AG04450 (cell line): Measurements from ENCODE around the gene DENND1C. TPM values are rescaled to one million over a fixed set of nuclear protein-coding genes. Genes with fewer than 3 reads are reported as not detected.

ENCODE experiments used
- CTCF ChIA-PET: fragments of 300-600, 350-600 bp; formaldehyde crosslinking; extraction: SDS; loops from one replicate; lab custom pipeline; 2022; ENCODE audit warnings: antibody characterized with exemption, inconsistent platforms; lab: Charles Lee
- POLR2A ChIA-PET: fragments of 350-600 bp; formaldehyde crosslinking; extraction: SDS; loops from one replicate; lab custom pipeline; 2021; ENCODE audit warnings: antibody characterized with exemption, inconsistent platforms; lab: Yijun Ruan, JAX
- DNase-seq: peaks from one replicate; pipeline ENCODE4 v3.0.0-alpha.2; 2011; ENCODE audit warnings: low read depth, low spot score
- H3K27ac ChIP-seq: one replicate; pipeline ENCODE4 v1.5.1; 2012; ENCODE audit warnings: low read depth, low read length, control low read depth
- H3K27me3 ChIP-seq: one replicate; pipeline ENCODE4 v1.6.0; 2012; ENCODE audit warnings: low read length; ENCODE audit not compliant: control insufficient read depth, insufficient read depth
- H3K4me3 ChIP-seq: 2 replicates; pipeline ENCODE4 v1.5.1; 2011; ENCODE audit warnings: mild to moderate bottlenecking, low read depth, low read length, control low read depth
- H3K9me3 ChIP-seq: 2 replicates; pipeline ENCODE4 v1.5.1; 2012; ENCODE audit warnings: low read length; ENCODE audit not compliant: control insufficient read depth, insufficient read depth
- polyA plus RNA-seq: library from polyadenylated mRNA; depleted of rRNA; stranded (reverse); fragments of >200 nt; gene quantifications from 2 replicates; pipeline ENCODE4 v1.2.3, GENCODE V29; 2011
- TF ChIP-seq, protein P1 (sequence below): IDR thresholded peaks from 2 replicates; pipeline ENCODE4 v1.5.1; 2011; ENCODE audit warnings: low read depth, low read length, control low read depth, inconsistent platforms

DENND1C gene
- polyA plus RNA-seq, 1 experiment = not detected

DNA sequence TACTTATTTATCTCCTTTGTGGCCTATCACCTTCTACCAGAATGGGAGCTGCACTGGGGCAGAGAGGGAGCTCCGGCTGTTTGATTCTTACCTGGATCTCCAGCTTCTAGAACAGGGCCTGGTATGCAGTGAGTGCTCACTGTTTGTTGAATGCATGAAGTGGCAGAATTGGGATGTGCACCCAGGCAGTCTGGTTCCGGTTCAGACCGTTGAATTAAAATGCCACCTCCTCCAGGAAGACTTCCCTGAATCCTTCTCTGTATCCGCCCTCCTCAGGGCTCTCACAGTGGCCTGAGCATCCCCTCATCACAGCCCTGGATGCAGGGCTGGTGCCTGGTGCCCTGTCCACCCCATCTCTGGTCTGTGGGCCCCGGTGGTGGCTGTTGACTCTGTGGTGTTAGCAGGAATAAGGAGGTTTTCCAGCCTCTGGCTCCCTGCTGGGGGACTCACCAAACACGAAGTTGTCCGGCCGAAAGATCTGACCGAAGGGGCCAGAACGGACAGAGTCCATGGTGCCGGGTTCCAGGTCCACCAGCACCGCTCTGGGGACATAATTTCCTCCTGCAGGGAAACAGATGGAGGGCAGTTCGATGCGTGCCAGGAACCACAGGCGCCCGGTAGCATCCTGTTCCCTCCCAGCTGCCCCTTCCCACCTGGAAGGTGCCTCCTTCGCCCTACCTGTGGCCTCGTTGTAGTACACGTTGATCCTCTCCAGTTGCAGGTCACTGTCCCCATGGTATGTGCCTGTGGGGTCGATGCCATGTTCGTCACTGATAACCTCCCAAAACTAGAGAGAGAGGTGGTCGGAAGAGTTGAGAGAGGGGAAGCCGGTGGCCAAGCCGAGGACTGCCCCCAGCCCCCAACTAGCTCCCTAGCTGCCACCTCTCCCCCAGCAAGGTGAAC lies 19.5 kb upstream of the DENND1C start:
- no peak overlapping the region for H3K27ac ChIP-seq
- TF ChIP-seq, protein P1, sequence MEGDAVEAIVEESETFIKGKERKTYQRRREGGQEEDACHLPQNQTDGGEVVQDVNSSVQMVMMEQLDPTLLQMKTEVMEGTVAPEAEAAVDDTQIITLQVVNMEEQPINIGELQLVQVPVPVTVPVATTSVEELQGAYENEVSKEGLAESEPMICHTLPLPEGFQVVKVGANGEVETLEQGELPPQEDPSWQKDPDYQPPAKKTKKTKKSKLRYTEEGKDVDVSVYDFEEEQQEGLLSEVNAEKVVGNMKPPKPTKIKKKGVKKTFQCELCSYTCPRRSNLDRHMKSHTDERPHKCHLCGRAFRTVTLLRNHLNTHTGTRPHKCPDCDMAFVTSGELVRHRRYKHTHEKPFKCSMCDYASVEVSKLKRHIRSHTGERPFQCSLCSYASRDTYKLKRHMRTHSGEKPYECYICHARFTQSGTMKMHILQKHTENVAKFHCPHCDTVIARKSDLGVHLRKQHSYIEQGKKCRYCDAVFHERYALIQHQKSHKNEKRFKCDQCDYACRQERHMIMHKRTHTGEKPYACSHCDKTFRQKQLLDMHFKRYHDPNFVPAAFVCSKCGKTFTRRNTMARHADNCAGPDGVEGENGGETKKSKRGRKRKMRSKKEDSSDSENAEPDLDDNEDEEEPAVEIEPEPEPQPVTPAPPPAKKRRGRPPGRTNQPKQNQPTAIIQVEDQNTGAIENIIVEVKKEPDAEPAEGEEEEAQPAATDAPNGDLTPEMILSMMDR = no peak
- ChIA-PET POLR2A (no interaction called here), CTCF (interaction anchor here (1.5 kb wide), 1 partner anchor 16 kb away, joined by 9 read pairs; no protein-coding TSS in a partner anchor)
- no peaks in the 10 kb centered on the region for H3K9me3 ChIP-seq
- no peak for DNase-seq
- H3K4me3 ChIP-seq = no peak overlapping the region
- peaks cover 17% of the 10 kb centered on the region for H3K27me3 ChIP-seq

DNA sequence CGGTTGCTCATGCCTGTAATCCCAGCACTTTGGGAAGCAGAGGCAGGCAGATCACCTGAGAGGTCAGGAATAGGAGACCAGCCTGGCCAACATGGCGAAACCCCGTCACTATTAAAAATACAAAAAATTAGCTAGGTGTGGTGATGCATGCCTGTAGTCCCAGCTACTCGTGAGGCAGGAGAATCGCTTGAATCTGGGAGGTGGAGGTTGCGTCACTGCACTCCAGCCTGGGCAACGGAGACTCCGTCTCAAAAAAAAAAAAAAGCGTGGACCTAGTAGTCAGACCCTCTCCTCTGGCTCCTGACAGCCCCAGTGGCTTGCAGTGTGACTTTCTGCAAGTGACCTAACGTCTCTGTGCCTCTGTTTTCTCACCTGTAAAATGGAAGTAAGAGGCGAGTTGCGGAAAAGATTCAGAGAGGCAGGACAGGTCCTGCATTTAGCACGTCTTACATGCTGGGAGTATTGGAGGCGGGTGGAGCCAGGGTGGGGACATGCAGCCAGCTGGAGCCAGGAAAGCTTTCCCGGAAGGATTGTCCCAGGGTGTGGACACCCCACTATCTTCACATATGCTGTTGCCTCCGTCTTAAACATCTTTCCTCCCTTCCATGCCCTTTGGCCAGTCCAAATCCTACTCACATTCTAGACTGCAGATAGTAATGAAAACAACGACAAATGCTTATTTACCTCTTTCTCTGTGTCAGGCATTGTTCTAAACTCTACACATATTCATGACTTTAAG lies 17.6 kb upstream of the DENND1C start:
- DNase-seq = no peak
- H3K9me3 ChIP-seq = peaks cover 15% of the 10 kb centered on the region
- TF ChIP-seq, protein P1 = no peak
- no peak overlapping the region for H3K4me3 ChIP-seq
- ChIA-PET POLR2A (no interaction called here), CTCF (no interaction called here)
- peaks cover 17% of the 10 kb centered on the region for H3K27me3 ChIP-seq
- no peak overlapping the region for H3K27ac ChIP-seq

DNA sequence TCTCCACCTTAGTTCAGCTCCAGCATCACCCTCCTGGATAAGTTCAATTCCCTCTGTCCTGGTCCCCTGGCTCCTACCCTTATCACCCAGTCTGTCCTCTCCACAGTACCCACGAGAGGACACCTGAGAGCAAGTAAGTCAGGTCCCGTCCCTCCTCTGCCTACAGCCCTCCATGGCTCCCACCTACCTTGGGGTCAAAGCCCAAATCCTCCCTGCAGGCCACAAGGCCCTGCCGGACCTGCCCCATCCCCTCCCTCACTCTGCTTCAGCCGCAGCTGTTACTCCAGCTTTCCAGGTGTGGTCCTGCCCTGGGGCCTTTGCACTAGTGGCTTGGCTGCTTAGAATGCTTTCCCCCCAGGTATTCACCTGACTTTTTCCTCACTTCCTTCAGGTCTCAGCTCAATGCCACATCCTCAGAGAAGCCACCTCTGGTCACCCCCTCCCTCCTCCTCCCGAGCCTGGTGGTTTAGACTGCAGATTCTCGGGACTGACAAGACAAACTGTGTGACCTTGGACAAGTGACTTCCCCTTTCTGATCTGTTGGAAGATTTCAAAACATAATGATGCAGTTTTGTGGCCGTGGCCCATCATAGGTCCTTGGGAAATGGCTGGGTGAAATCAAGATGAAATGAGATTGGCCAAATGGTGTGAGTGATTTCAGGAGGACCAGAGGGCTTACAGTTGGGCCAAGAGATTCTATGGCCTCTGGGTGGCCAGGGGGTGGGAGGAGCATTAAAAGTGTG lies 16.9 kb upstream of the DENND1C start:
- POLR2A ChIA-PET = no interaction called here
- CTCF ChIA-PET = no interaction called here
- no peak for DNase-seq

DNA sequence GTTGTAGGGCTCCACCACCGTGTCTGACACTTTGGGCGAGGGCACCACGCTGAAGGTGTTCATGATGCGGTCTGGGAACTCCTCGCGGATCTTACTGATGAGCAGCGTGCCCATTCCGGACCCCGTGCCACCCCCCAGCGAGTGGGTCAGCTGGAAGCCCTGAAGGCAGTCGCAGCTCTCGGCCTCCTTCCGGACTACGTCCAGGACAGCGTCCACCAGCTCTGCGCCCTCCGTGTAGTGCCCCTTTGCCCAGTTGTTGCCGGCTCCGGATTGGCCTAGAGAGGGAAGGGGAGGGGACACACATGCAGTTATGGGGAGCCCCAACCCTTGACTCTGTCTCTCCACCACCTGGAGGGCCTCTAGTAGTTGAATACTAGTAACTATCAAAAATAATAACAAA lies 14.4 kb upstream of the DENND1C start:
- POLR2A ChIA-PET = no interaction called here
- Histone ChIP-seq H3K9me3 (peaks cover 15% of the 10 kb centered on the region), H3K4me3 (no peak overlapping the region), H3K27me3 (peaks cover 3% of the 10 kb centered on the region), H3K27ac (no peak overlapping the region)
- DNase-seq = no peak
- CTCF ChIA-PET = no interaction called here
- TF ChIP-seq, protein P1 = no peak

More for the DNA sequence above, 16.9 kb upstream of the DENND1C start:
- no peak overlapping the region for H3K27ac ChIP-seq
- peaks cover 17% of the 10 kb centered on the region for H3K27me3 ChIP-seq
- H3K4me3 ChIP-seq = no peak overlapping the region
- peaks cover 15% of the 10 kb centered on the region for H3K9me3 ChIP-seq
- TF ChIP-seq, protein P1 = no peak
